Left ventricle myocardium inferior (tissue), 1 donor: ENCODE data around the gene FBXW11. TPM values are rescaled to one million over a fixed set of nuclear protein-coding genes. Genes with fewer than 3 reads are reported as not detected.

ENCODE experiments used
- DNase-seq: peaks from one replicate; pipeline ENCODE4 v3.0.0-alpha.2; 2020
- H3K27ac ChIP-seq: fragments of 200-600 bp; replicated peaks from 2 replicates; pipeline ENCODE4 v1.8.0; 2021
- H3K27me3 ChIP-seq: fragments of 200-600 bp; 2 replicates; pipeline ENCODE4 v1.8.0; 2021; ENCODE audit warnings: low read depth
- H3K36me3 ChIP-seq: fragments of 200-600 bp; 2 replicates; pipeline ENCODE4 v1.8.0; 2021
- H3K4me1 ChIP-seq: fragments of 200-600 bp; 2 replicates; pipeline ENCODE4 v1.8.0; 2021
- H3K4me3 ChIP-seq: fragments of 200-600 bp; 2 replicates; pipeline ENCODE4 v1.8.0; 2021; ENCODE audit warnings: mild to moderate bottlenecking, moderate library complexity
- H3K9me3 ChIP-seq: fragments of 200-600 bp; replicated peaks from 2 replicates; pipeline ENCODE4 v1.8.0; 2021
- CTCF ChIP-seq: fragments of 200-600 bp; IDR thresholded peaks from 2 replicates; pipeline ENCODE4 v1.8.0; 2021; ENCODE audit warnings: antibody characterized with exemption, mild to moderate bottlenecking, borderline replicate concordance
- intact Hi-C: fragments of 100-400 bp; cut with micrococcal nuclease; formaldehyde crosslinking; loops from one replicate; pipeline ENCODE4 v1.11.0; 2022
- total RNA-seq: library from RNA; stranded (reverse); fragmentation: NEBNext Ultra II Directional; extraction: Animal tissue kit (Norgen Biotek cat#: 25700); gene quantifications from one replicate; pipeline ENCODE4 v1.2.1, GENCODE V29; 2021
- donor health status: DM: no; HTN: yes; CAD: no; lungs with severe emphysema.

The FBXW11 gene
- total RNA-seq, 1 donor from 2014 or later = 69.0 TPM

GRCh38 chr5:171882118-171882517 lies 124.3 kb downstream of the FBXW11 start:
- H3K9me3 ChIP-seq = no peaks in the 10 kb centered on the region
- no peak for TF ChIP-seq CTCF
- intact Hi-C loops = no loop called here
- H3K36me3 ChIP-seq = peaks cover 39% of the 10 kb centered on the region
- no peaks in the 10 kb centered on the region for H3K27me3 ChIP-seq
- no peak overlapping the region for H3K27ac ChIP-seq
- H3K4me1 ChIP-seq = no peaks in the 10 kb centered on the region
- no peak for DNase-seq
- no peak overlapping the region for H3K4me3 ChIP-seq

- Histone ChIP-seq H3K4me3 (no peak overlapping the region), H3K4me1 (peaks cover 7% of the 10 kb centered on the region), H3K9me3 (no peaks in the 10 kb centered on the region), H3K36me3 (peaks cover 81% of the 10 kb centered on the region), H3K27me3 (no peaks in the 10 kb centered on the region), H3K27ac (no peak overlapping the region)
- TF ChIP-seq CTCF = no peak
- no peak for DNase-seq
- intact Hi-C loops = no loop called here
These were observed 132.2 kb downstream of the FBXW11 start for GRCh38 chr5:171874234-171874633.

- Histone ChIP-seq H3K27me3 (no peaks in the 10 kb centered on the region), H3K27ac (no peak overlapping the region), H3K36me3 (peaks cover 91% of the 10 kb centered on the region), H3K4me1 (peaks cover 7% of the 10 kb centered on the region), H3K4me3 (no peak overlapping the region), H3K9me3 (no peaks in the 10 kb centered on the region)
- DNase-seq = no peak
- intact Hi-C loops = no loop called here
- TF ChIP-seq CTCF = no peak
These were observed 133.8 kb downstream of the FBXW11 start for GRCh38 chr5:171872666-171873065.

GRCh38 chr5:171871711-171872110 lies 134.7 kb downstream of the FBXW11 start:
- no peak for DNase-seq
- Histone ChIP-seq H3K27me3 (no peaks in the 10 kb centered on the region), H3K27ac (no peak overlapping the region), H3K4me1 (peaks cover 7% of the 10 kb centered on the region), H3K36me3 (peaks cover 90% of the 10 kb centered on the region), H3K4me3 (no peak overlapping the region), H3K9me3 (no peaks in the 10 kb centered on the region)
- TF ChIP-seq CTCF = no peak
- intact Hi-C loops = no loop called here

GRCh38 chr5:171869956-171870355 lies 136.5 kb downstream of the FBXW11 start:
- Histone ChIP-seq H3K36me3 (peaks cover 74% of the 10 kb centered on the region), H3K4me3 (no peak overlapping the region), H3K4me1 (peaks cover 7% of the 10 kb centered on the region), H3K27me3 (no peaks in the 10 kb centered on the region), H3K9me3 (no peaks in the 10 kb centered on the region), H3K27ac (no peak overlapping the region)
- intact Hi-C loops = no loop called here
- TF ChIP-seq CTCF = no peak
- no peak for DNase-seq

GRCh38 chr5:171868236-171868635 lies 138.2 kb downstream of the FBXW11 start:
- intact Hi-C loops = no loop called here
- TF ChIP-seq CTCF = no peak
- Histone ChIP-seq H3K9me3 (no peaks in the 10 kb centered on the region), H3K27ac (no peak overlapping the region), H3K36me3 (peaks cover 65% of the 10 kb centered on the region), H3K4me3 (no peak overlapping the region), H3K4me1 (peaks cover 8% of the 10 kb centered on the region), H3K27me3 (no peaks in the 10 kb centered on the region)
- no peak for DNase-seq
